Activated T-helper 1 cell treated with Interleukin-2 at 50 U/mL for 16 hours (primary cell): ENCODE measurements around the gene TOMM40L.
"Not testable (repeated sequence)": the region's sequence is repeated elsewhere in the genome, so short reads cannot be mapped to it uniquely, and the experiment has no call there.

Source experiments
- DNase-seq: peaks from one replicate; pipeline ENCODE4 v3.0.0-alpha.2; 2020; ENCODE audit warnings: low read depth

TOMM40L gene

GRCh38 chr1:161222175-161223019, 3.5 kb upstream of the TOMM40L start:
- no peak for DNase-seq

- no peak for DNase-seq
Measured at GRCh38 chr1:161223805-161224694, 1.8 kb upstream of the TOMM40L start.

- DNase-seq, result not testable (repeated sequence)
Measured at GRCh38 chr1:161224695-161225087, 1.2 kb upstream of the TOMM40L start.

GRCh38 chr1:161225178-161225533, 704 bp upstream of the TOMM40L start:
- no peak for DNase-seq

GRCh38 chr1:161226320-161226711, 456 bp downstream of the TOMM40L start:
- no peak for DNase-seq

- DNase-seq, result no peak
Measured at GRCh38 chr1:161226759-161227158, 899 bp downstream of the TOMM40L start.

GRCh38 chr1:161227196-161227871, 1.5 kb downstream of the TOMM40L start:
- DNase-seq, result peak; percentile 78

- DNase-seq, result no peak
Measured at GRCh38 chr1:161228032-161228431, 2.2 kb downstream of the TOMM40L start.

- no peak for DNase-seq
Measured at GRCh38 chr1:161229896-161230295, 4.0 kb downstream of the TOMM40L start.

GRCh38 chr1:161230762-161231161, 4.9 kb downstream of the TOMM40L start:
- DNase-seq, result no peak

GRCh38 chr1:161233102-161233501, 7.2 kb downstream of the TOMM40L start:
- no peak for DNase-seq

- DNase-seq, result no peak
Measured at GRCh38 chr1:161235957-161236775, 10.3 kb downstream of the TOMM40L start.

- no peak for DNase-seq
Measured at GRCh38 chr1:161238039-161238473, 12.2 kb downstream of the TOMM40L start, which contains the start of gene NR1I3. TSS of gene NR1I3 (minus strand) at chr1:161238203. CDS start at chr1:161236565, 1,638 bp downstream.

- DNase-seq, result no peak
Measured at GRCh38 chr1:161241682-161242081, 15.8 kb downstream of the TOMM40L start.

- no peak for DNase-seq
Measured at GRCh38 chr1:161242313-161242712, 16.5 kb downstream of the TOMM40L start.

- no peak for DNase-seq
Measured at GRCh38 chr1:161244888-161245287, 19.0 kb downstream of the TOMM40L start.

GRCh38 chr1:161250100-161250499, 24.2 kb downstream of the TOMM40L start:
- not testable (repeated sequence) for DNase-seq

GRCh38 chr1:161250829-161251228, 25.0 kb downstream of the TOMM40L start:
- DNase-seq, result no peak

GRCh38 chr1:161251579-161251978, 25.7 kb downstream of the TOMM40L start:
- no peak for DNase-seq

GRCh38 chr1:161255302-161255701, 29.4 kb downstream of the TOMM40L start:
- not testable (repeated sequence) for DNase-seq

GRCh38 chr1:161255955-161256520, 30.2 kb downstream of the TOMM40L start:
- DNase-seq, result not testable (repeated sequence)
